HepG2 (cell line): ENCODE data around the gene PRRT1B. TPM values are rescaled to one million over a fixed set of nuclear protein-coding genes. Genes with fewer than 3 reads are reported as not detected.

Source experiments
- CCDC6 ChIP-seq: sonication (generic); formaldehyde crosslinking; IDR thresholded peaks from 2 replicates; pipeline ENCODE4 v1.8.1; 2022; ENCODE audit warnings: mild to moderate bottlenecking, missing genetic modification reagents, moderate library complexity
- ETV5 ChIP-seq: IDR thresholded peaks from 2 replicates; pipeline ENCODE4 v1.6.1; 2018; ENCODE audit warnings: missing biosample characterization, missing genetic modification reagents, inconsistent platforms, borderline replicate concordance
- FOXO1 ChIP-seq: sonication (generic); formaldehyde crosslinking; IDR thresholded peaks from 2 replicates; pipeline ENCODE4 v1.4.0; 2020; ENCODE audit warnings: missing genetic modification reagents
- GTF3A ChIP-seq: sonication (generic); formaldehyde crosslinking; conservative IDR thresholded peaks from 2 replicates; pipeline ENCODE4 v1.4.0; 2020; ENCODE audit warnings: mild to moderate bottlenecking, missing genetic modification reagents
- HOXA9 ChIP-seq: sonication (generic); formaldehyde crosslinking; IDR thresholded peaks from 2 replicates; pipeline ENCODE4 v1.8.1; 2022; ENCODE audit warnings: missing genetic modification reagents, mild to moderate bottlenecking, moderate library complexity, borderline replicate concordance
- JARID2 ChIP-seq: sonication (generic); formaldehyde crosslinking; IDR thresholded peaks from 2 replicates; pipeline ENCODE4 v1.8.1; 2023; ENCODE audit warnings: missing genetic modification reagents, inconsistent platforms; ENCODE audit not compliant: insufficient replicate concordance
- MBD4 ChIP-seq: IDR thresholded peaks from 2 replicates; pipeline ENCODE4 v1.6.1; 2012; ENCODE audit warnings: low read length, inconsistent platforms, borderline replicate concordance
- MEIS1 ChIP-seq: sonication (generic); formaldehyde crosslinking; IDR thresholded peaks from 2 replicates; pipeline ENCODE4 v1.9.0; 2021; ENCODE audit warnings: mild to moderate bottlenecking, missing genetic modification reagents, moderate library complexity, borderline replicate concordance
- MXD4 ChIP-seq: IDR thresholded peaks from 2 replicates; pipeline ENCODE4 v1.6.1; 2016; ENCODE audit warnings: mild to moderate bottlenecking, missing biosample characterization, missing genetic modification reagents
- MYC ChIP-seq: sonication (generic); formaldehyde crosslinking; IDR thresholded peaks from 2 replicates; pipeline ENCODE4 v1.9.0; 2021; ENCODE audit warnings: missing genetic modification reagents, borderline replicate concordance
- NFIC ChIP-seq: IDR thresholded peaks from 2 replicates; pipeline ENCODE4 v1.6.1; 2012; ENCODE audit warnings: mild to moderate bottlenecking, low read length, inconsistent platforms
- PTBP1 ChIP-seq: fragments of 200-400 bp; formaldehyde crosslinking; IDR thresholded peaks from 2 replicates; pipeline ENCODE4 v1.6.1; 2018; ENCODE audit warnings: low read length, low read depth; ENCODE audit not compliant: poor library complexity, severe bottlenecking
- RAD21 ChIP-seq: fragments of 450-650 bp; formaldehyde crosslinking; IDR thresholded peaks from 2 replicates; pipeline ENCODE4 v1.5.0; 2020; ENCODE audit warnings: mild to moderate bottlenecking
- RELA ChIP-seq: sonication (generic); formaldehyde crosslinking; IDR thresholded peaks from 2 replicates; pipeline ENCODE4 v1.4.0; 2020; ENCODE audit warnings: missing genetic modification reagents
- SP1 ChIP-seq, 2 experiments: fragments of 450-650 bp in 1 of 2; sonication (generic) in 1 of 2; formaldehyde crosslinking in 1 of 2; IDR thresholded peaks; 2 replicates each; pipeline versions ENCODE4 v1.4.0 to v1.6.1; 2016 to 2020; ENCODE audit warnings: missing genetic modification reagents in 1 of 2
- SRSF1 ChIP-seq: fragments of 200-400 bp; formaldehyde crosslinking; optimal IDR thresholded peaks from 2 replicates; pipeline ENCODE3; 2017; ENCODE audit warnings: mild to moderate bottlenecking, low read depth, low read length, moderate library complexity
- TBL1XR1 ChIP-seq: fragments of 150-350 bp; IDR thresholded peaks from 2 replicates; pipeline ENCODE4 v1.6.1; 2014; ENCODE audit warnings: borderline replicate concordance, low read length; ENCODE audit not compliant: partially characterized antibody
- TOPORS ChIP-seq: sonication (generic); formaldehyde crosslinking; IDR thresholded peaks from 2 replicates; pipeline ENCODE4 v1.8.0; 2023; ENCODE audit warnings: mild to moderate bottlenecking, missing genetic modification reagents
- ZFP36 ChIP-seq: fragments of 150-350 bp; IDR thresholded peaks from 2 replicates; pipeline ENCODE4 v1.6.1; 2018; ENCODE audit warnings: borderline replicate concordance, low read length, low read depth; ENCODE audit not compliant: partially characterized antibody
- ZNF274 ChIP-seq: sonication (generic); formaldehyde crosslinking; IDR thresholded peaks from 2 replicates; pipeline ENCODE4 v1.5.1; 2020; ENCODE audit warnings: mild to moderate bottlenecking, missing genetic modification reagents
- ZNF589 ChIP-seq: sonication (generic); formaldehyde crosslinking; conservative IDR thresholded peaks from 2 replicates; pipeline ENCODE4 v1.8.0; 2022; ENCODE audit warnings: mild to moderate bottlenecking, moderate library complexity, missing genetic modification reagents
- ZNF629 ChIP-seq: sonication (generic); formaldehyde crosslinking; conservative IDR thresholded peaks from 2 replicates; pipeline ENCODE4 v1.5.0; 2020; ENCODE audit warnings: missing genetic modification reagents
- ZNF660 ChIP-seq: sonication (generic); formaldehyde crosslinking; IDR thresholded peaks from 2 replicates; pipeline ENCODE4 v1.5.1; 2020; ENCODE audit warnings: mild to moderate bottlenecking, low read depth, missing genetic modification reagents, borderline replicate concordance
- polyA plus RNA-seq, 8 experiments: library from polyadenylated mRNA; depleted of rRNA in 3 of 8; stranded (reverse) in 7 of 8; unstranded in 1 of 8; fragments of >200 nt; fragmentation: Illumina TruSeq in 4 of 8; extraction: Trizol in 4 of 8; gene quantifications; 2 replicates each; pipeline versions ENCODE4 v1.2.1 to v1.2.3, GENCODE V29; 2011 to 2016; ENCODE audit warnings: low read depth in 4 of 8, missing spikeins in 1 of 8, mixed read lengths in 1 of 8; ENCODE audit not compliant: insufficient read depth in 1 of 8
- total RNA-seq, 5 experiments: library from RNA; depleted of rRNA; stranded (reverse); fragments of >200 nt; fragmentation: Illumina TruSeq; extraction: Trizol; gene quantifications; 2 replicates each; pipeline ENCODE4 v1.2.3, GENCODE V29; 2016; ENCODE audit warnings: low read depth in 1 of 5
- TF ChIP-seq, protein P1 (sequence below): sonication (generic); IDR thresholded peaks from 2 replicates; pipeline ENCODE4 v1.6.1; 2016; ENCODE audit warnings: low read depth, borderline replicate concordance
- TF ChIP-seq, protein P2 (sequence below): sonication (generic); formaldehyde crosslinking; IDR thresholded peaks from 2 replicates; pipeline ENCODE4 v1.4.0; 2020; ENCODE audit warnings: mild to moderate bottlenecking, missing genetic modification reagents
- TF ChIP-seq, protein P3 (sequence below): sonication (generic); formaldehyde crosslinking; IDR thresholded peaks from 2 replicates; pipeline ENCODE4 v1.4.0; 2020; ENCODE audit warnings: missing genetic modification reagents
- TF ChIP-seq, protein P4 (sequence below): sonication (generic); formaldehyde crosslinking; IDR thresholded peaks from 2 replicates; pipeline ENCODE4 v1.4.0; 2020; ENCODE audit warnings: mild to moderate bottlenecking, missing genetic modification reagents

PRRT1B gene
- total and polyA plus RNA-seq, 2 of the 13 experiments (the other 11 are each of a cell fraction or from before 2014, with no cell fraction given), result not detected

DNA sequence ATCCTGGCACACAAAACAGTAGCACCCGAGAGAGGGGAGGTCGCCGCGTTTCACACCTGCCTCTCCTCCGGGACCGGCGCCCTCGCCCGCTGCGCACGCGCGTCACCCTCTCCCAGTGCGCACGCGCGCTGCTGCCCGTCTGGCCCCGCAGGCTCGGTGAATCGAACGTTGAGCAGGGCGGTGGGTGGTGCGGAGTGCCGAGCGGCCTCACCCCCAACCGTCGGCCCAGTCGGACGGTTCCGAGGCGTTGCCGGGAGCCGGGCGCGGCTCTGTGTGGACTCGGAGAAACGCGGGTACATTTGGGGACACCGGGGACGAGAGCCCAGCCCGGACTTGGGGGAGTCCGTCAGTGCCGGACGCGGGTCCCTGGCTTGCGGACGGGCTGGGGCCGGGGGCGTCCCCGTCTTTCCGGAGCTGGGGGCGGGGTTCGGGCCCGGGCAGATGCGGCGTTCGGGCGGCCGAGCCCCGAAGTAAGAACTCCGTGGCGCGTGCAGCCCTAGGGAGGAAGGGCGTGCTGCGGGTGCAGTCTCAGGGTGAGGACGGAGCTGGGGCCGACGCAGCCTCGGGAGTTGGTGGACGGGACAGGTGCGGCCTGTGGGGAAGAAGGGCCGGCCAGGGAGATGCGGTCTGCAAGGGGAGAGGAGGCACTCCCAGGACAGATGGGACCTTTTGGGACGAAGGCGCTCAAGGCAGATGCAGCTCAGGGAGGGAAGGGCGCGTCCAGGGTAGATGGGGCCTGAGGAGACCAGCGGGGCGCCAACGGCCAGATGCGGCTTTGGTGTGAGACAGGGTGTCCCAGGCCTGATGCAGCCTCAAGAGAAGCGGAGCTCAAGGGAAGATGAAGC lies 42.3 kb upstream of the PRRT1B start, which contains the start of gene POMT1 (continued):
- TF ChIP-seq ZFP36 (no peak), ZNF274 (CRISPR knock-in tag) (no peak), RELA (CRISPR knock-in tag) (no peak), MXD4 (CRISPR knock-in tag) (peak; percentile 82), GTF3A (CRISPR knock-in tag) (no peak), MBD4 (no peak), TBL1XR1 (no peak), FOXO1 (peak; percentile 66), HOXA9 (CRISPR knock-in tag) (no peak; the same call in 1 of the 2 replicates), RAD21 (CRISPR knock-in tag) (peak; percentile 26; the same call in 1 of the 2 replicates), SRSF1 (no peak), JARID2 (CRISPR knock-in tag) (no peak), MYC (peak; percentile 61; the same call in 1 of the 2 replicates), TOPORS (CRISPR knock-in tag) (no peak; the same call in 1 of the 2 replicates), ETV5 (peak; percentile 65), PTBP1 (no peak), SP1 (IDR thresholded peaks at IDR 0.05) (no peak), SP1 (CRISPR knock-in tag; IDR thresholded peaks at IDR 0.05) (peak; percentile 85), ZNF660 (CRISPR knock-in tag) (no peak), CCDC6 (CRISPR knock-in tag) (no peak), NFIC (no peak), MEIS1 (0 out of 2 replicates have a peak, but pooled peaks have one; percentile 22), ZNF589 (CRISPR knock-in tag) (no peak; the same call in 1 of the 2 replicates), ZNF629 (no peak; the same call in 1 of the 2 replicates)
- TF ChIP-seq, protein P1, sequence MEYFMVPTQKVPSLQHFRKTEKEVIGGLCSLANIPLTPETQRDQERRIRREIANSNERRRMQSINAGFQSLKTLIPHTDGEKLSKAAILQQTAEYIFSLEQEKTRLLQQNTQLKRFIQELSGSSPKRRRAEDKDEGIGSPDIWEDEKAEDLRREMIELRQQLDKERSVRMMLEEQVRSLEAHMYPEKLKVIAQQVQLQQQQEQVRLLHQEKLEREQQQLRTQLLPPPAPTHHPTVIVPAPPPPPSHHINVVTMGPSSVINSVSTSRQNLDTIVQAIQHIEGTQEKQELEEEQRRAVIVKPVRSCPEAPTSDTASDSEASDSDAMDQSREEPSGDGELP, result no peak
- TF ChIP-seq, protein P2, sequence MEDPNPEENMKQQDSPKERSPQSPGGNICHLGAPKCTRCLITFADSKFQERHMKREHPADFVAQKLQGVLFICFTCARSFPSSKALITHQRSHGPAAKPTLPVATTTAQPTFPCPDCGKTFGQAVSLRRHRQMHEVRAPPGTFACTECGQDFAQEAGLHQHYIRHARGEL (CRISPR knock-in tag), result no peak
- TF ChIP-seq, protein P3, sequence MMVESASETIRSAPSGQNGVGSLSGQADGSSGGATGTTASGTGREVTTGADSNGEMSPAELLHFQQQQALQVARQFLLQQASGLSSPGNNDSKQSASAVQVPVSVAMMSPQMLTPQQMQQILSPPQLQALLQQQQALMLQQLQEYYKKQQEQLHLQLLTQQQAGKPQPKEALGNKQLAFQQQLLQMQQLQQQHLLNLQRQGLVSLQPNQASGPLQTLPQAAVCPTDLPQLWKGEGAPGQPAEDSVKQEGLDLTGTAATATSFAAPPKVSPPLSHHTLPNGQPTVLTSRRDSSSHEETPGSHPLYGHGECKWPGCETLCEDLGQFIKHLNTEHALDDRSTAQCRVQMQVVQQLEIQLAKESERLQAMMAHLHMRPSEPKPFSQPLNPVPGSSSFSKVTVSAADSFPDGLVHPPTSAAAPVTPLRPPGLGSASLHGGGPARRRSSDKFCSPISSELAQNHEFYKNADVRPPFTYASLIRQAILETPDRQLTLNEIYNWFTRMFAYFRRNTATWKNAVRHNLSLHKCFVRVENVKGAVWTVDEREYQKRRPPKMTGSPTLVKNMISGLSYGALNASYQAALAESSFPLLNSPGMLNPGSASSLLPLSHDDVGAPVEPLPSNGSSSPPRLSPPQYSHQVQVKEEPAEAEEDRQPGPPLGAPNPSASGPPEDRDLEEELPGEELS (CRISPR knock-in tag), result peak; percentile 43; the same call in 1 of the 2 replicates
- TF ChIP-seq, protein P4, sequence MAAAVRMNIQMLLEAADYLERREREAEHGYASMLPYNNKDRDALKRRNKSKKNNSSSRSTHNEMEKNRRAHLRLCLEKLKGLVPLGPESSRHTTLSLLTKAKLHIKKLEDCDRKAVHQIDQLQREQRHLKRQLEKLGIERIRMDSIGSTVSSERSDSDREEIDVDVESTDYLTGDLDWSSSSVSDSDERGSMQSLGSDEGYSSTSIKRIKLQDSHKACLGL (CRISPR knock-in tag), result peak; percentile 39; the same call in 1 of the 2 replicates
